BE2C (cell line): Measurements from ENCODE around the gene OPRL1.

Source experiments
- DNase-seq: peaks from one replicate; pipeline ENCODE4 v3.0.0-alpha.2; 2020
- H3K27me3 ChIP-seq: fragments of 250-450 bp; sonication (Bioruptor Pico); 2 replicates; pipeline ENCODE4 v1.5.1; 2020; ENCODE audit warnings: mild to moderate bottlenecking
- H3K36me3 ChIP-seq: fragments of 250-450 bp; sonication (Bioruptor Pico); 2 replicates; pipeline ENCODE4 v1.5.1; 2020; ENCODE audit warnings: mild to moderate bottlenecking
- H3K4me1 ChIP-seq: fragments of 250-450 bp; sonication (Bioruptor Pico); 2 replicates; pipeline ENCODE4 v1.5.1; 2020
- H3K4me3 ChIP-seq: 2 replicates; pipeline ENCODE4 v1.5.1; 2011; ENCODE audit warnings: low read depth, low read length
- H3K9me3 ChIP-seq: fragments of 250-450 bp; sonication (Bioruptor Pico); 2 replicates; pipeline ENCODE4 v1.5.1; 2020
- TF ChIP-seq, protein P1 (sequence below): IDR thresholded peaks from 2 replicates; pipeline ENCODE4 v1.5.1; 2012; ENCODE audit warnings: mild to moderate bottlenecking, low read depth, low read length

OPRL1 gene

DNA sequence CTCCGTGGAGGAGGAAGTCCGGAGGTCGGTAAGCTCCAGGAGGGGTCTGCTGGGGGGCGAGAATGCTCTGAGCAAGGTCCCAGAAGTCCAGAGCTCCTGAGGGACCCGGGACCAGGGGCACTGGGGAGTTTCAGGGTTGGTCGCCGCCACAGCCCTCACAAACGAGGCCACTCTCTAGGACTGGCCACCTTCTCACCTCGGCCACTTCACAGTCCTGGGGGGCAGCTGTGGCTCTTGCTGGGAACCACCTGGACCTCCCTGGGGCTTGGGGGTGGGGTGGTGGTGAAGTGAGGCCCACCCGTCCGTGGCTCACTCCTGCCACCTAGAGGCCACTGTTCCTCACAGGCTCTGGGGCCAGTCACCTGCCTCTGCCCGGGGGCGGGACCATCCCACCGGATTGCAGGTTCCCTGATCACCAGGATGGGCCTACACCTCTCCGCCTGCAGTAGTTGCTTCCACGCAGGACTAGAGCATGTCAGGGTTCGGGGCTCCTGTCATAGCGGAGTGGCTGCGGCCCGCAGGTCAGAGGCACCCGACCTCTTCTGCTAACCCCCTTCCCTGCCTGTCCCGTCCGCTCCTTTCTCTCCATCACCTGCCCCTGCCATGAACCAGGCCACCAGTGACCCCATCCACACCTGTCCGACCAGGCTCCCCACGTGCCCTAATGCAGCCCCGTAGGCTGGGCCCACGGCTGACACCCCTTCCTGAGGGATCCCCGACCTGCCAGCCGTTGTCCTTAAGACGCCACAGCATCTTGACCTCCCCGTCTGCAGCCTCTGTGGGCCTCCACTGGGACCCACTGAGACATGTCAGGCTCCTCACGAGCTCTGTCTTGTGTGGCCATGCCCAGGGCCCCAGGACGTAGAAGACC lies 22.0 kb upstream of the OPRL1 start:
- Histone ChIP-seq H3K4me3 (no peak overlapping the region), H3K36me3 (no peaks in the 10 kb centered on the region)
- peak; percentile 93 for DNase-seq

DNA sequence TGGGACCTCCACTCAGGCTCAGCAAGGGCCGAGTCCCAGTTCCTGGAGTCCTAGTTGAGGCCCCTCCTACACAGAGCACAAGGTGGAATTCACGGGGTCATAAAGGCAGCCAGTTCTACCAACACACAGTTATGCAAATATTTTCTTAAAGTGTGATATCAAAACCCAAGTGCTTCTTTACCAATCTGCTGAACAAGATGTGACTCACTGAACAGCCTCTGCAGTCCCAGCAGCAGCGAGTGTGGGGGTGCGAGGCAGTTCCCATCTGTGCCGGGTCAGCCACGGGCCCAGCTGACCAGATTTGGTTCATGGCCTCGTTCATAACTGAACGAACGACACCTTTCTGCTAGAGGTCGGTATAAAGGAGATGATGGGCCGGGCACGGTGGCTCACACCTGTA lies 21.3 kb upstream of the OPRL1 start:
- TF ChIP-seq, protein P1, sequence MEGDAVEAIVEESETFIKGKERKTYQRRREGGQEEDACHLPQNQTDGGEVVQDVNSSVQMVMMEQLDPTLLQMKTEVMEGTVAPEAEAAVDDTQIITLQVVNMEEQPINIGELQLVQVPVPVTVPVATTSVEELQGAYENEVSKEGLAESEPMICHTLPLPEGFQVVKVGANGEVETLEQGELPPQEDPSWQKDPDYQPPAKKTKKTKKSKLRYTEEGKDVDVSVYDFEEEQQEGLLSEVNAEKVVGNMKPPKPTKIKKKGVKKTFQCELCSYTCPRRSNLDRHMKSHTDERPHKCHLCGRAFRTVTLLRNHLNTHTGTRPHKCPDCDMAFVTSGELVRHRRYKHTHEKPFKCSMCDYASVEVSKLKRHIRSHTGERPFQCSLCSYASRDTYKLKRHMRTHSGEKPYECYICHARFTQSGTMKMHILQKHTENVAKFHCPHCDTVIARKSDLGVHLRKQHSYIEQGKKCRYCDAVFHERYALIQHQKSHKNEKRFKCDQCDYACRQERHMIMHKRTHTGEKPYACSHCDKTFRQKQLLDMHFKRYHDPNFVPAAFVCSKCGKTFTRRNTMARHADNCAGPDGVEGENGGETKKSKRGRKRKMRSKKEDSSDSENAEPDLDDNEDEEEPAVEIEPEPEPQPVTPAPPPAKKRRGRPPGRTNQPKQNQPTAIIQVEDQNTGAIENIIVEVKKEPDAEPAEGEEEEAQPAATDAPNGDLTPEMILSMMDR = no peak
- DNase-seq = no peak
- Histone ChIP-seq H3K9me3 (no peaks in the 10 kb centered on the region), H3K36me3 (no peaks in the 10 kb centered on the region), H3K27me3 (no peaks in the 10 kb centered on the region), H3K4me3 (no peak overlapping the region), H3K4me1 (peaks cover 31% of the 10 kb centered on the region)

More for the DNA sequence above, 22.0 kb upstream of the OPRL1 start:
- TF ChIP-seq, protein P1 = peak; percentile 83
- peaks cover 36% of the 10 kb centered on the region for H3K4me1 ChIP-seq
- no peaks in the 10 kb centered on the region for H3K27me3 ChIP-seq
- H3K9me3 ChIP-seq = no peaks in the 10 kb centered on the region

DNA sequence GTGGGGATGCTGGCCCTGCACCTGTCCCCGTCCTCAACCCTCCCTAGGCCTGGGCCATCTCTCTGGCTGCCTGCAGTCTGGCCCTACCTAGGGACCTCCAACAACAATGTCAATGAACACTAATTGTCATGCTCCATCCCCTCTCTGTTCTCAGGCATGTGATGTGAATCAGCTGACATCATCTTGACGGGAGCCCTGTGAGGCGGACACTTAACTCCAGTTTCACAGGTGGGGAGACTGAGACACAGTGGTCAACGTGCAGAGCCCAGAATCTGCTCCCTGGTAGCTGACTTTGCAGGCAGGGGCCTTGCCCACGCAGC lies 17.6 kb upstream of the OPRL1 start:
- H3K4me3 ChIP-seq = no peak overlapping the region
- no peaks in the 10 kb centered on the region for H3K27me3 ChIP-seq
- H3K9me3 ChIP-seq = no peaks in the 10 kb centered on the region
- H3K36me3 ChIP-seq = no peaks in the 10 kb centered on the region
- peaks cover 15% of the 10 kb centered on the region for H3K4me1 ChIP-seq
- DNase-seq = no peak
- TF ChIP-seq, protein P1 = no peak

DNA sequence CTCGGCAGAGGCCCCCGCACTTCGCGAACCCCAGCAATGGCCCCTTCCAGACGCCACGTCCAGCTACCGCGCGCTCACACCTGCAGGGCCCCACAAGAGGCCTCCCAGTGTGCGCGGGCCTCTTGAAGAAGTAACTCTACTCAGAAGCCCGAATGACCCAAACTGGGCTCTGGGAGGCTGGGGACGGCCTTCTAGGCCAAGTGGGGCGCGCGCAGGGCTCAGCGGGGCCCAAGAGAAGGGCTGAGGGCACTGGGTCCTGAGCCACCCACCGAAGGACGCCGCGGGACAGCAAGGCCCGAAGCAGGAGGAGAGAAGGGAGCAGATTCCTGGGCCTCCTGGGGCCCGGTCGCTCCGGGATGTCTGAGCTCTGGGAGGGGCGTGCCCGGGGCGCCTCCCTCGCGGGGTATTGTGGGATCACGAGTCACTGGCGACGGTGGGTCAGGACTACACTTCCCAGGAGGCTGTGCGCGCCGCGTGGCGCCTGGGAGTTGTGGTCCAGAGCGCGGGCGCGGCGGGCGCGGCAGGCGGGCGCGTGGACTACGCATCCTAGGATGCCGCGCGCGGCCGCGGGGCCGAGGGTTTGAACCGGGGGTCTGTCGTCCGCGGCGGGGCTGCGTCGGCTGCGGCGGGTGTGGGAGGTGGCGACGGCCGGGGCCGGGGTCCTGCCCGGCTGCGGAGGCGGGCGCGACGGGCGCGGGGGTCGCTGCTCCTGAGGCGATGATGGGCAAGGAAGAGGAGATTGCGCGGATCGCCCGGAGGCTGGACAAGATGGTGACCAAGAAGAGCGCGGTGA lies 17.1 kb upstream of the OPRL1 start, which contains the start of gene TCEA2:
Gene TCEA2 (plus strand): TSS at position 603 of the 793 bp plus-strand sequence. CDS start 115 bp downstream, at position 718.
- peak; percentile 99 for DNase-seq
- Histone ChIP-seq H3K4me1 (peaks cover 11% of the 10 kb centered on the region), H3K27me3 (no peaks in the 10 kb centered on the region), H3K9me3 (no peaks in the 10 kb centered on the region), H3K4me3 (peak within 1 kb of the TSS; percentile 81), H3K36me3 (no peaks in the 10 kb centered on the region)
- TF ChIP-seq, protein P1 = no peak

DNA sequence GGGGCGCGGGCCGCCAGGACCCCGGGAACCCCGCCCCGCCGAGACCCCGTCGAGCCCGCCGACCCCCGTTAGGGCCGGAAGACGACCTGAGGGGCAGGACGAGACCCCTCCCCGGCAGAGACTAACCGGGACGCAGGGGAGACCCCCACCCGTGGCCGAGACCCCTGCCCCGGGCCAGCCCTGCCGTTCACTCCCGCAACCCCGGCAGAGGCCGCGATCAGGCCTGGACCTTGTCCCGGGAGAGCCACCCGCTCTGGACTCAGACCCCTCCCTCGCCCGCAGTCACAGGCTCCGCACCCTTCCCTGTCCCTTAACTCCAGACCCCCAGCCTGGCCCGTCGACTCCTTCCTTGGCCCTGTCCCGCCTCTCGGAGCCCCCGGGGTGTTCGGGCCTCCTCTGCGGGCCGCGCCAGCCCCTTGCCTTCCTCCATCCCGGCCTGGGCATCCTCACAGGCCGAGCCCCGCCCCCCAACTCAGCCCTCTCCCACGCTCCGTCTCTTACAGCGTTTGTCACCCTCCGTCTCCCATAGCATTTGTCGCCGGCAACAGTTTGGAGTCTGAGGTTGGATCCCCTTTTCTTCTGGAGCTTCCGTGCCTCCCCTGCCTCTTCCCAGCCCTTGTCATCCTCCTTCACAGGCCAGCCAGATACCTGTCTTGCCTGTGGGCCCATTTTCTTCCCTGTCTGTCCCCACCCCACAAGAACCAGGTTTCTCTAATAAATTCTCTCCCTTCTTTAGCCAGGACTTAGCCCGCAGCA lies 16.3 kb upstream of the OPRL1 start:
- peak; percentile 50 for DNase-seq
- Histone ChIP-seq H3K4me3 (peak overlapping the region; percentile 81), H3K36me3 (no peaks in the 10 kb centered on the region), H3K9me3 (no peaks in the 10 kb centered on the region), H3K4me1 (peaks cover 11% of the 10 kb centered on the region), H3K27me3 (no peaks in the 10 kb centered on the region)
- TF ChIP-seq, protein P1 = no peak
